Liver (tissue), 9 donors: Measurements from ENCODE around the gene S100A4. TPM values are rescaled to one million over a fixed set of nuclear protein-coding genes. Genes with fewer than 3 reads are reported as not detected.

Experiments
- DNase-seq: peaks from one replicate; pipeline ENCODE4 v3.0.0-alpha.2; 2017; ENCODE audit warnings: low spot score
- H3K27ac ChIP-seq, 2 donors: one replicate each; pipeline ENCODE4 v1.7.0; 2013; ENCODE audit warnings: inconsistent platforms in 2 of 2, low read length in 2 of 2, control low read depth in 1 of 2, low read depth in 1 of 2, mild to moderate bottlenecking in 1 of 2
- H3K27me3 ChIP-seq, 4 donors: one replicate each; pipeline versions ENCODE4 v1.6.1 to v1.7.0; 2013; ENCODE audit warnings: low read length in 3 of 4, inconsistent platforms in 1 of 4, mild to moderate bottlenecking in 1 of 4, moderate library complexity in 1 of 4; ENCODE audit not compliant: control insufficient read depth in 4 of 4, insufficient read depth in 4 of 4
- H3K36me3 ChIP-seq, 4 donors: one replicate each; pipeline versions ENCODE4 v1.6.1 to v1.7.0; 2013; ENCODE audit warnings: low read length in 3 of 4, mild to moderate bottlenecking in 3 of 4, low read depth in 1 of 4, moderate library complexity in 1 of 4; ENCODE audit not compliant: control insufficient read depth in 4 of 4, insufficient read depth in 3 of 4
- H3K4me1 ChIP-seq, 4 donors: one replicate each; pipeline versions ENCODE4 v1.6.1 to v1.7.0; 2013; ENCODE audit warnings: low read length in 3 of 4, mild to moderate bottlenecking in 3 of 4, moderate library complexity in 1 of 4; ENCODE audit not compliant: control insufficient read depth in 4 of 4, insufficient read depth in 4 of 4
- H3K4me3 ChIP-seq, 3 donors: one replicate each; pipeline versions ENCODE4 v1.6.1 to v1.7.0; 2013; ENCODE audit warnings: low read length in 3 of 3, control low read depth in 1 of 3, low read depth in 1 of 3, mild to moderate bottlenecking in 1 of 3
- H3K9ac ChIP-seq, 2 donors: one replicate each; pipeline ENCODE4 v1.7.0; 2013; ENCODE audit warnings: low read length in 2 of 2, mild to moderate bottlenecking in 2 of 2, moderate library complexity in 2 of 2, control low read depth in 1 of 2, low read depth in 1 of 2
- H3K9me3 ChIP-seq, 4 donors: one replicate each; pipeline versions ENCODE4 v1.6.1 to v1.7.0; 2013; ENCODE audit warnings: low read length in 3 of 4; ENCODE audit not compliant: control insufficient read depth in 4 of 4
- ATF3 ChIP-seq: IDR thresholded peaks from 2 replicates; pipeline ENCODE4 v1.6.1; 2016; ENCODE audit warnings: antibody characterized with exemption
- CTCF ChIP-seq: fragments of 150-350 bp; IDR thresholded peaks from 2 replicates; pipeline ENCODE4 v1.5.1; 2017; ENCODE audit warnings: improper control_type of control experiment, low read depth, low read length; ENCODE audit not compliant: missing input control
- EGR1 ChIP-seq, 2 donors: IDR thresholded peaks; 2 replicates each; pipeline ENCODE4 v1.6.1; 2016 to 2018; ENCODE audit warnings: antibody characterized with exemption in 2 of 2, low read depth in 2 of 2
- FOXA2 ChIP-seq: IDR thresholded peaks from 2 replicates; pipeline ENCODE4 v1.6.1; 2016; ENCODE audit warnings: antibody characterized with exemption
- HNF4G ChIP-seq: IDR thresholded peaks from 2 replicates; pipeline ENCODE4 v1.6.1; 2016; ENCODE audit warnings: antibody characterized with exemption
- JUND ChIP-seq, 2 donors: IDR thresholded peaks; 2 replicates each; pipeline ENCODE4 v1.6.1; 2016; ENCODE audit warnings: antibody characterized with exemption in 2 of 2
- MAX ChIP-seq: IDR thresholded peaks from 2 replicates; pipeline ENCODE4 v1.6.1; 2016; ENCODE audit warnings: antibody characterized with exemption
- RAD21 ChIP-seq, 2 donors: IDR thresholded peaks; 2 replicates each; pipeline ENCODE4 v1.6.1; 2016; ENCODE audit warnings: antibody characterized with exemption in 2 of 2, mild to moderate bottlenecking in 2 of 2
- REST ChIP-seq: IDR thresholded peaks from 2 replicates; pipeline ENCODE4 v1.6.1; 2016; ENCODE audit warnings: antibody characterized with exemption, mild to moderate bottlenecking
- RXRA ChIP-seq, 2 donors: IDR thresholded peaks; 2 replicates each; pipeline ENCODE4 v1.6.1; 2017 to 2018; ENCODE audit warnings: antibody characterized with exemption in 2 of 2, mild to moderate bottlenecking in 1 of 2
- SP1 ChIP-seq: IDR thresholded peaks from 2 replicates; pipeline ENCODE4 v1.6.1; 2018; ENCODE audit warnings: antibody characterized with exemption, mild to moderate bottlenecking
- YY1 ChIP-seq: IDR thresholded peaks from 2 replicates; pipeline ENCODE4 v1.6.1; 2016; ENCODE audit warnings: antibody characterized with exemption, mild to moderate bottlenecking
- ZBTB33 ChIP-seq: IDR thresholded peaks from 2 replicates; pipeline ENCODE4 v1.6.1; 2016; ENCODE audit warnings: antibody characterized with exemption
- WGBS: extraction: QIAGEN DNeasy Blood & Tissue Kit; methylation state at CpG from one replicate; pipeline ENCODE4 v1.1.7; 2013; 5-methylcytosine and 5-hydroxymethylcytosine counted together
- polyA plus RNA-seq, 2 donors: library from polyadenylated mRNA; stranded (reverse) in 1 of 2; unstranded in 1 of 2; fragments of 200-250 nt in 1 of 2; fragments of >200 nt in 1 of 2; fragmentation: Nextera tagmentation in 1 of 2; extraction: Ambion mirVana in 1 of 2; gene quantifications; one replicate each; pipeline versions ENCODE4 v1.2.1 to v1.2.3, GENCODE V29; 2013 to 2015
- total RNA-seq, 2 donors: library from RNA; depleted of rRNA; stranded (reverse); fragments of >200 nt; gene quantifications; one replicate each; pipeline ENCODE4 v1.2.3, GENCODE V29; 2014
- donor health status: healthy.
- donor health status: healthy.
- donor health status: healthy.
- donor health status: healthy.
- donor health status: healthy.

The S100A4 gene
- total and polyA plus RNA-seq, 4 donors, result 4.8 to 69.8 (median 16.7) TPM

- H3K27ac ChIP-seq, result no peak overlapping the region
Observed at GRCh38 chr1:153515504-153516394, 29.9 kb downstream of the S100A4 start.

GRCh38 chr1:153513666-153514065, 31.9 kb downstream of the S100A4 start:
- H3K27ac ChIP-seq, result no peak overlapping the region
- no peaks in the 10 kb centered on the region for H3K36me3 ChIP-seq
- H3K27me3 ChIP-seq, result no peaks in the 10 kb centered on the region
- no peaks in the 10 kb centered on the region for H3K9me3 ChIP-seq
- H3K4me1 ChIP-seq, result peaks cover 0 to 2% (median 0%) of the 10 kb centered on the region in 4 donors
- DNase-seq, result no peak
- WGBS, result 93% methylated on average over 7 of the region's 7 CpGs
- no peak overlapping the region for H3K4me3 ChIP-seq
- H3K9ac ChIP-seq, result no peak overlapping the region
- TF ChIP-seq CTCF (no peak), FOXA2 (no peak), ATF3 (no peak), HNF4G (no peak), MAX (no peak), ZBTB33 (no peak), YY1 (no peak), EGR1 (IDR thresholded peaks at IDR 0.05; ENCODE audit: low read depth in 2 of 2) (no peak)

More at GRCh38 chr1:153515504-153516394, 29.9 kb downstream of the S100A4 start:
- Histone ChIP-seq H3K4me3 (no peak overlapping the region), H3K9me3 (no peaks in the 10 kb centered on the region), H3K4me1 (peaks cover 0 to 2% (median 0%) of the 10 kb centered on the region in 4 donors), H3K27me3 (no peaks in the 10 kb centered on the region), H3K9ac (no peak overlapping the region), H3K36me3 (no peaks in the 10 kb centered on the region)
- no peak for DNase-seq
- TF ChIP-seq JUND (IDR thresholded peaks at IDR 0.05), result no peak
- no peak for TF ChIP-seq CTCF
- TF ChIP-seq RXRA (IDR thresholded peaks at IDR 0.05), result no peak
- no peak for TF ChIP-seq YY1
- no peak for TF ChIP-seq REST
- TF ChIP-seq MAX, result no peak
- TF ChIP-seq EGR1 (IDR thresholded peaks at IDR 0.05; ENCODE audit: low read depth in 2 of 2), result no peak
- TF ChIP-seq RAD21 (IDR thresholded peaks at IDR 0.05), result no peak
- TF ChIP-seq SP1, result no peak
- WGBS, result 49% methylated on average over 8 of the region's 8 CpGs
